Calu3 (cell line): ENCODE data around the gene TP63. TPM values are rescaled to one million over a fixed set of nuclear protein-coding genes. Genes with fewer than 3 reads are reported as not detected.
"Not testable (repeated sequence)": the region's sequence is repeated elsewhere in the genome, so short reads cannot be mapped to it uniquely, and the experiment has no call there.

Experiments
- BruUV-seq: library from RNA; stranded (reverse); fragments of 400-500 nt; replicated peaks from 2 replicates; lab custom pipeline; 2021; lab: Mats Ljungman, UMichigan
- CTCF ChIA-PET: fragments of 300-600 bp; sonication (Branson Sonifier 250); formaldehyde crosslinking; loops from one replicate; lab custom pipeline; 2022; ENCODE audit warnings: antibody characterized with exemption; lab: Charles Lee
- DNase-seq: peaks from one replicate; pipeline ENCODE4 v3.0.0; 2022
- H3K27ac Mint-ChIP-seq: one replicate; pipeline ENCODE4 v1.8.0; 2022; ENCODE audit warnings: mixed read lengths; ENCODE audit not compliant: unreplicated experiment
- H3K27me3 Mint-ChIP-seq: one replicate; pipeline ENCODE4 v1.8.0; 2022; ENCODE audit warnings: mixed read lengths; ENCODE audit not compliant: unreplicated experiment
- H3K36me3 Mint-ChIP-seq: one replicate; pipeline ENCODE4 v1.8.0; 2022; ENCODE audit warnings: mild to moderate bottlenecking, moderate library complexity, mixed read lengths; ENCODE audit not compliant: insufficient read depth, unreplicated experiment
- H3K4me1 Mint-ChIP-seq: one replicate; pipeline ENCODE4 v1.8.0; 2022; ENCODE audit warnings: mild to moderate bottlenecking, low read depth, mixed read lengths; ENCODE audit not compliant: unreplicated experiment
- H3K4me3 Mint-ChIP-seq: one replicate; pipeline ENCODE4 v1.8.0; 2022; ENCODE audit warnings: mild to moderate bottlenecking, low read depth, moderate library complexity, mixed read lengths; ENCODE audit not compliant: unreplicated experiment
- H3K9me3 Mint-ChIP-seq: one replicate; pipeline ENCODE4 v1.8.0; 2022; ENCODE audit warnings: low read depth, mixed read lengths; ENCODE audit not compliant: unreplicated experiment
- intact Hi-C: fragments of 100-400 bp; cut with micrococcal nuclease; formaldehyde crosslinking; loops from one replicate; pipeline ENCODE4 v1.10.0; 2022; ENCODE audit not compliant: unreplicated experiment
- total RNA-seq: library from RNA; stranded (reverse); gene quantifications from 2 replicates; pipeline ENCODE4 v1.2.3, GENCODE V29; 2022
- TF ChIP-seq, protein P1 (sequence below): fragments of 200-600 bp; IDR thresholded peaks from one replicate; pipeline ENCODE4 v1.8.0; 2022; ENCODE audit warnings: antibody characterized with exemption; ENCODE audit not compliant: unreplicated experiment

Gene TP63
- total RNA-seq, 1 experiment from 2014 or later = not detected

DNA sequence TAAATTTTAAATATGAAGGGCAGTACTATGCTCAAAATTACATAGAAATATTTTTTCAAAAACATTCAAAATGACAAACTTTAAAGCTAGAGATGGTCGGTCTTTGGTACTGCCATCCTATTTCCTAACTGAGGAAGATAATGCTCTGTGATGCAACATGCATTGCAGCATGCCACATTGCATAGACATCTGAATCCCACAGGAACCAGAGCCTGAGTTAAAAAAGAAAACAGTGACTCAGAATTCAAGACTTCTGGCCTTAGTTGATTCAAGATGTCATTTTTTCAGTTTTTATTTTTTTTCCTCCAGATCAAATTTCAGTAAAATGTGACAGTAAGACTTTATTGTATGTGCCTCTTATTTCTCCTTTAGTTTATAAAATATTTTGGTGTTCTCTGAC lies 33.1 kb downstream of the TP63 start:
- DNase-seq = no peak
- intact Hi-C loops = no loop called here
- TF ChIP-seq, protein P1, sequence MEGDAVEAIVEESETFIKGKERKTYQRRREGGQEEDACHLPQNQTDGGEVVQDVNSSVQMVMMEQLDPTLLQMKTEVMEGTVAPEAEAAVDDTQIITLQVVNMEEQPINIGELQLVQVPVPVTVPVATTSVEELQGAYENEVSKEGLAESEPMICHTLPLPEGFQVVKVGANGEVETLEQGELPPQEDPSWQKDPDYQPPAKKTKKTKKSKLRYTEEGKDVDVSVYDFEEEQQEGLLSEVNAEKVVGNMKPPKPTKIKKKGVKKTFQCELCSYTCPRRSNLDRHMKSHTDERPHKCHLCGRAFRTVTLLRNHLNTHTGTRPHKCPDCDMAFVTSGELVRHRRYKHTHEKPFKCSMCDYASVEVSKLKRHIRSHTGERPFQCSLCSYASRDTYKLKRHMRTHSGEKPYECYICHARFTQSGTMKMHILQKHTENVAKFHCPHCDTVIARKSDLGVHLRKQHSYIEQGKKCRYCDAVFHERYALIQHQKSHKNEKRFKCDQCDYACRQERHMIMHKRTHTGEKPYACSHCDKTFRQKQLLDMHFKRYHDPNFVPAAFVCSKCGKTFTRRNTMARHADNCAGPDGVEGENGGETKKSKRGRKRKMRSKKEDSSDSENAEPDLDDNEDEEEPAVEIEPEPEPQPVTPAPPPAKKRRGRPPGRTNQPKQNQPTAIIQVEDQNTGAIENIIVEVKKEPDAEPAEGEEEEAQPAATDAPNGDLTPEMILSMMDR = no peak
- CTCF ChIA-PET = interaction anchor here (0.7 to 1.0 kb wide), 3 partner anchors 9 to 150 kb away, joined by 3 to 4 read pairs (median 3); no protein-coding TSS in a partner anchor
- Mint-ChIP-seq H3K27me3 (no peaks in the 10 kb centered on the region), H3K4me3 (no peak overlapping the region), H3K36me3 (no peaks in the 10 kb centered on the region), H3K27ac (no peak overlapping the region), H3K9me3 (no peaks in the 10 kb centered on the region), H3K4me1 (peaks cover 8% of the 10 kb centered on the region)
- no TSS peak for BruUV-seq

DNA sequence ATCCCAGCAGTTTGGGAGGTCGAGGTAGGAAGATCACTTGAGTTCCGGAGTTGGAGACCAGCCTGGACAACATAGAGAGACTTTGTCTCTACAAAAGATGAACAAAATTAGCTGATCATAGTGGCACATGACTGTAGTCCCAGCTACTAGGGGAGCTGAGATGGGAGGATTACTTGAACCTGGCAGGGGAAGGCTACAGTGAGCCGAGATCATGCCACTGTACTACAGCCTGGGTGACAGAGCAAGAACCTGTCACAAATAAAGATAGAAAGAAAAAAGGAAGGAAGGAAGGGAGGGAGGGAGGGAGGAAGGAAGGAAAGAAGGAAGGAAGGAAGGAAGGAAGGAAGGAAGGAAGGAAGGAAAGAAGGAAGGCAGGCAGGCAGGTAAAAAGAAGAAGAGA lies 41.2 kb downstream of the TP63 start:
- H3K36me3 Mint-ChIP-seq, H3K4me3 Mint-ChIP-seq, intact Hi-C loops, H3K9me3 Mint-ChIP-seq, H3K4me1 Mint-ChIP-seq, H3K27me3 Mint-ChIP-seq, BruUV-seq, H3K27ac Mint-ChIP-seq, DNase-seq: not testable (repeated sequence)
- CTCF ChIA-PET = interaction anchor here (1.2 kb wide), 1 partner anchor 1620 kb away, joined by 3 read pairs; no protein-coding TSS in a partner anchor

DNA sequence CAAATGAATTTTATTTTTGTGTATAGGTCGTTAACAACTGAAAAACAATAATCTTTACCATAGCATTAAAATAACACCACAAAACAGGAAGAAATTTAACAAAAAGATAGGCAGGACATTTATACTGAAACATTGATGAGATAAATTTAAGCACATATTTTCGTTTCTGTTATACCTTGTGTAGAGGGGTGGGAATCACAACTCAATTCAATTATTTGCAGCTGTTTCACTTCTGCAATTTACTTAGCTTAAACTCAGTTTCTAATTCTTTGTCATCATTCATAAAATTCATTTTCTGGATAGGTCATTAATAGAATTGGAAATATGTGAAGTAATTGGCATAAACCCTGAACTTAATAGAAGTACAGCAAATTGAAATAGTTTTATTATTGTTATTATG lies 42.3 kb downstream of the TP63 start:
- intact Hi-C loops = no loop called here
- Mint-ChIP-seq H3K27ac (no peak overlapping the region), H3K4me1 (no peaks in the 10 kb centered on the region), H3K4me3 (no peak overlapping the region), H3K27me3 (no peaks in the 10 kb centered on the region), H3K36me3 (no peaks in the 10 kb centered on the region), H3K9me3 (peaks cover 2% of the 10 kb centered on the region)
- DNase-seq = no peak
- BruUV-seq = no TSS peak
- TF ChIP-seq, protein P1 = no peak
- CTCF ChIA-PET = no interaction called here

DNA sequence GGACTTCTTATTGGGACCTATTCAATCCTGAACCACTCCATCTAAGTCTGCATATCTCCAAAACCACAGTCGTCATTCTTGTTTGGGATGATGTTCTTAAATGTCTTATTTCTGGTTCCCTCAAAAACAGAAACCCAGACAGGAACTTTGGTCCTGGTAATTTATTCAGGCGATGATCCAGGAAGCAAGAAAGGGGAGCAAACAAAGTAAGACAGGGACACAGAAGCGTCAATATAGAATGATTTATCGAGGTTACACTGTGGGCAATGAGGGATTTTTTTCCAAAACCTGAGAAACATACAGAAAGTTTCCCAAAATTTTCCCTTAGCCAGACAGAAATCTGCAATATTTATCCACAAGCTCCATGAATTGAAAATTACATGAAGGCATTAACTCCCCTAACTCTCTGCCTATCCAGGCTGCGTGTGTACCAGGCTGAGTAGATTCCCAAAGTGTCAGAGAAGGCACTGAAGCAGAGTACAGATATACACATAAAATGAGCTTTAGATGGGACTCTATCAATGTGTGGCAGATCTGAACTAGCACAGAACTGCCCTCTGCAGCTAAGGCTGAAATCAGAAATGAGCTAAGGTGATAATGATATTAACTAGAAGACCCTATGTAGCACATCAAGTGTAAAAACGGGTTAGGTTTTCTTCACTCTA lies 43.2 kb downstream of the TP63 start:
- intact Hi-C loops = no loop called here
- TF ChIP-seq, protein P1 = no peak
- Mint-ChIP-seq H3K27me3 (no peaks in the 10 kb centered on the region), H3K4me3 (no peak overlapping the region), H3K27ac (no peak overlapping the region), H3K9me3 (peaks cover 2% of the 10 kb centered on the region), H3K36me3 (no peaks in the 10 kb centered on the region), H3K4me1 (no peaks in the 10 kb centered on the region)
- CTCF ChIA-PET = interaction anchor here (0.6 kb wide), 1 partner anchor 203 kb away, joined by 3 read pairs; no protein-coding TSS in a partner anchor
- no peak for DNase-seq
- BruUV-seq = no TSS peak

DNA sequence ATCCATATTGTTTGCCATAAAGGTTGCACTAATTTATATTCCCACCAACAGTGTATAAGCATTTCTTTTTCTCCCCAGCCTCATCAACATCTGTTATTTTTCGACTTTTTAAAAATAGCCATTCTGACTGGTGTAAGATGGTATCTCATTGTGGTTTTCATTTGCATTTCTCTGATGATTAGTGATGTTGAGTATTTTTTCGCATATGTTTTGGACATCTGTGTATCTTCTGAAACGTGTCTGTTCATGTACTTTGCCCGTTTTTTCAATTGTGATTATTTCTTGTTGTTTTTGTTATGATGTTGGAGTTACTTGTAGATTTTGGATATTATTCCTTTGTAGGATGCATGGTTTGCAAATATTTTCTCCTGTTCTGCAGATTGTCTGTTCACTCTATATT lies 46.5 kb downstream of the TP63 start:
- H3K4me3 Mint-ChIP-seq = no peak overlapping the region
- H3K36me3 Mint-ChIP-seq = no peaks in the 10 kb centered on the region
- intact Hi-C loops = no loop called here
- peaks cover 2% of the 10 kb centered on the region for H3K9me3 Mint-ChIP-seq
- BruUV-seq = no TSS peak
- TF ChIP-seq, protein P1 = no peak
- CTCF ChIA-PET = no interaction called here
- no peak for DNase-seq
- H3K27ac Mint-ChIP-seq = no peak overlapping the region
- H3K4me1 Mint-ChIP-seq = no peaks in the 10 kb centered on the region
- H3K27me3 Mint-ChIP-seq = no peaks in the 10 kb centered on the region
